Keratinocyte (primary cell): ENCODE measurements around the gene SLC26A5.

Source experiments
- CTCF ChIP-seq, 3 experiments: IDR thresholded peaks in 1 of 3; conservative IDR thresholded peaks in 1 of 3; optimal IDR thresholded peaks in 1 of 3; 2 replicates in 2 of 3; 3 replicates in 1 of 3; pipeline versions ENCODE3 to v1.5.1; 2011; ENCODE audit warnings: low read length in 3 of 3, mild to moderate bottlenecking in 3 of 3, moderate library complexity in 2 of 3, control low read depth in 1 of 3, inconsistent platforms in 1 of 3; ENCODE audit not compliant: insufficient read depth in 2 of 3; ENCODE audit errors: extremely low read depth in 1 of 3
- EZH2 ChIP-seq: IDR thresholded peaks from one replicate; pipeline ENCODE4 v1.6.1; 2012; ENCODE audit warnings: inconsistent platforms, mild to moderate bottlenecking, low read length, moderate library complexity

GRCh38 chr7:103487419-103487818 is 41.4 kb upstream of the SLC26A5 start:
- TF ChIP-seq CTCF (optimal IDR thresholded peaks at IDR 0.05 in 1 of 3, IDR thresholded peaks at IDR 0.05 in 1 of 3, conservative IDR thresholded peaks at IDR 0.05 in 1 of 3; ENCODE audit: extremely low read depth in 1 of 3, insufficient read depth in 2 of 3, low read length in 3 of 3) (no peak), EZH2 (no peak)
